ENCODE data around the gene SIRT1. TPM values are rescaled to one million over a fixed set of nuclear protein-coding genes. Genes with fewer than 3 reads are reported as not detected.

SIRT1 gene
- total and polyA plus RNA-seq, 9 of the 15 experiments (the other 6 are each of a cell fraction or from before 2014, with no cell fraction given), result 7.8 to 25.8 (median 19.1) TPM

DNA sequence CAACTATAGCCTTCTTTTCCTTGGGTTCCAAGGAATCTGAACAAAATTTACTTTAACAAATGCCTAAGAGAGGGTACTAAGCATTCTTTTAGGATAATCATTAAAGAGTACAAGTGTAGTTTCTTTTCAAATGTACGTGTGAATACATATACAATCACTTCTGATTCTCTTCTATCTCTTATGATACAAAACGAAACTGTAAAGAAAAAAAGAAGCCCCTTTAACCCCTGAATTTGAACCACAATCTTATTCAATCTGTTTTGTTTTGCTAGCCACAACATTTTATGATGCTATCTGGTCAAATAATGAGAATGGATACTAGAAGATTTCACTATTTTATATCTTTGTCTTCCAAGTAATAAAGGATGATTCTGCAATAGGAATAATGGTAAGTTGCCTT, 48.7 kb downstream of the SIRT1 start (continued):
- TF ChIP-seq, protein P1, sequence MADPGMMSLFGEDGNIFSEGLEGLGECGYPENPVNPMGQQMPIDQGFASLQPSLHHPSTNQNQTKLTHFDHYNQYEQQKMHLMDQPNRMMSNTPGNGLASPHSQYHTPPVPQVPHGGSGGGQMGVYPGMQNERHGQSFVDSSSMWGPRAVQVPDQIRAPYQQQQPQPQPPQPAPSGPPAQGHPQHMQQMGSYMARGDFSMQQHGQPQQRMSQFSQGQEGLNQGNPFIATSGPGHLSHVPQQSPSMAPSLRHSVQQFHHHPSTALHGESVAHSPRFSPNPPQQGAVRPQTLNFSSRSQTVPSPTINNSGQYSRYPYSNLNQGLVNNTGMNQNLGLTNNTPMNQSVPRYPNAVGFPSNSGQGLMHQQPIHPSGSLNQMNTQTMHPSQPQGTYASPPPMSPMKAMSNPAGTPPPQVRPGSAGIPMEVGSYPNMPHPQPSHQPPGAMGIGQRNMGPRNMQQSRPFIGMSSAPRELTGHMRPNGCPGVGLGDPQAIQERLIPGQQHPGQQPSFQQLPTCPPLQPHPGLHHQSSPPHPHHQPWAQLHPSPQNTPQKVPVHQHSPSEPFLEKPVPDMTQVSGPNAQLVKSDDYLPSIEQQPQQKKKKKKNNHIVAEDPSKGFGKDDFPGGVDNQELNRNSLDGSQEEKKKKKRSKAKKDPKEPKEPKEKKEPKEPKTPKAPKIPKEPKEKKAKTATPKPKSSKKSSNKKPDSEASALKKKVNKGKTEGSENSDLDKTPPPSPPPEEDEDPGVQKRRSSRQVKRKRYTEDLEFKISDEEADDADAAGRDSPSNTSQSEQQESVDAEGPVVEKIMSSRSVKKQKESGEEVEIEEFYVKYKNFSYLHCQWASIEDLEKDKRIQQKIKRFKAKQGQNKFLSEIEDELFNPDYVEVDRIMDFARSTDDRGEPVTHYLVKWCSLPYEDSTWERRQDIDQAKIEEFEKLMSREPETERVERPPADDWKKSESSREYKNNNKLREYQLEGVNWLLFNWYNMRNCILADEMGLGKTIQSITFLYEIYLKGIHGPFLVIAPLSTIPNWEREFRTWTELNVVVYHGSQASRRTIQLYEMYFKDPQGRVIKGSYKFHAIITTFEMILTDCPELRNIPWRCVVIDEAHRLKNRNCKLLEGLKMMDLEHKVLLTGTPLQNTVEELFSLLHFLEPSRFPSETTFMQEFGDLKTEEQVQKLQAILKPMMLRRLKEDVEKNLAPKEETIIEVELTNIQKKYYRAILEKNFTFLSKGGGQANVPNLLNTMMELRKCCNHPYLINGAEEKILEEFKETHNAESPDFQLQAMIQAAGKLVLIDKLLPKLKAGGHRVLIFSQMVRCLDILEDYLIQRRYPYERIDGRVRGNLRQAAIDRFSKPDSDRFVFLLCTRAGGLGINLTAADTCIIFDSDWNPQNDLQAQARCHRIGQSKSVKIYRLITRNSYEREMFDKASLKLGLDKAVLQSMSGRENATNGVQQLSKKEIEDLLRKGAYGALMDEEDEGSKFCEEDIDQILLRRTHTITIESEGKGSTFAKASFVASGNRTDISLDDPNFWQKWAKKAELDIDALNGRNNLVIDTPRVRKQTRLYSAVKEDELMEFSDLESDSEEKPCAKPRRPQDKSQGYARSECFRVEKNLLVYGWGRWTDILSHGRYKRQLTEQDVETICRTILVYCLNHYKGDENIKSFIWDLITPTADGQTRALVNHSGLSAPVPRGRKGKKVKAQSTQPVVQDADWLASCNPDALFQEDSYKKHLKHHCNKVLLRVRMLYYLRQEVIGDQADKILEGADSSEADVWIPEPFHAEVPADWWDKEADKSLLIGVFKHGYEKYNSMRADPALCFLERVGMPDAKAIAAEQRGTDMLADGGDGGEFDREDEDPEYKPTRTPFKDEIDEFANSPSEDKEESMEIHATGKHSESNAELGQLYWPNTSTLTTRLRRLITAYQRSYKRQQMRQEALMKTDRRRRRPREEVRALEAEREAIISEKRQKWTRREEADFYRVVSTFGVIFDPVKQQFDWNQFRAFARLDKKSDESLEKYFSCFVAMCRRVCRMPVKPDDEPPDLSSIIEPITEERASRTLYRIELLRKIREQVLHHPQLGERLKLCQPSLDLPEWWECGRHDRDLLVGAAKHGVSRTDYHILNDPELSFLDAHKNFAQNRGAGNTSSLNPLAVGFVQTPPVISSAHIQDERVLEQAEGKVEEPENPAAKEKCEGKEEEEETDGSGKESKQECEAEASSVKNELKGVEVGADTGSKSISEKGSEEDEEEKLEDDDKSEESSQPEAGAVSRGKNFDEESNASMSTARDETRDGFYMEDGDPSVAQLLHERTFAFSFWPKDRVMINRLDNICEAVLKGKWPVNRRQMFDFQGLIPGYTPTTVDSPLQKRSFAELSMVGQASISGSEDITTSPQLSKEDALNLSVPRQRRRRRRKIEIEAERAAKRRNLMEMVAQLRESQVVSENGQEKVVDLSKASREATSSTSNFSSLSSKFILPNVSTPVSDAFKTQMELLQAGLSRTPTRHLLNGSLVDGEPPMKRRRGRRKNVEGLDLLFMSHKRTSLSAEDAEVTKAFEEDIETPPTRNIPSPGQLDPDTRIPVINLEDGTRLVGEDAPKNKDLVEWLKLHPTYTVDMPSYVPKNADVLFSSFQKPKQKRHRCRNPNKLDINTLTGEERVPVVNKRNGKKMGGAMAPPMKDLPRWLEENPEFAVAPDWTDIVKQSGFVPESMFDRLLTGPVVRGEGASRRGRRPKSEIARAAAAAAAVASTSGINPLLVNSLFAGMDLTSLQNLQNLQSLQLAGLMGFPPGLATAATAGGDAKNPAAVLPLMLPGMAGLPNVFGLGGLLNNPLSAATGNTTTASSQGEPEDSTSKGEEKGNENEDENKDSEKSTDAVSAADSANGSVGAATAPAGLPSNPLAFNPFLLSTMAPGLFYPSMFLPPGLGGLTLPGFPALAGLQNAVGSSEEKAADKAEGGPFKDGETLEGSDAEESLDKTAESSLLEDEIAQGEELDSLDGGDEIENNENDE (IDR thresholded peaks at IDR 0.05; ENCODE audit: low read depth, low read length), result no peak
- no peak for TF ChIP-seq ZNF134 (CRISPR knock-in tag; conservative IDR thresholded peaks at IDR 0.05)

Measured in K562 (cell line).